ENCODE data around the gene SGCD. TPM values are rescaled to one million over a fixed set of nuclear protein-coding genes. Genes with fewer than 3 reads are reported as not detected.

SGCD gene
- total RNA-seq, 1 donor from 2014 or later = 0.51 TPM

DNA sequence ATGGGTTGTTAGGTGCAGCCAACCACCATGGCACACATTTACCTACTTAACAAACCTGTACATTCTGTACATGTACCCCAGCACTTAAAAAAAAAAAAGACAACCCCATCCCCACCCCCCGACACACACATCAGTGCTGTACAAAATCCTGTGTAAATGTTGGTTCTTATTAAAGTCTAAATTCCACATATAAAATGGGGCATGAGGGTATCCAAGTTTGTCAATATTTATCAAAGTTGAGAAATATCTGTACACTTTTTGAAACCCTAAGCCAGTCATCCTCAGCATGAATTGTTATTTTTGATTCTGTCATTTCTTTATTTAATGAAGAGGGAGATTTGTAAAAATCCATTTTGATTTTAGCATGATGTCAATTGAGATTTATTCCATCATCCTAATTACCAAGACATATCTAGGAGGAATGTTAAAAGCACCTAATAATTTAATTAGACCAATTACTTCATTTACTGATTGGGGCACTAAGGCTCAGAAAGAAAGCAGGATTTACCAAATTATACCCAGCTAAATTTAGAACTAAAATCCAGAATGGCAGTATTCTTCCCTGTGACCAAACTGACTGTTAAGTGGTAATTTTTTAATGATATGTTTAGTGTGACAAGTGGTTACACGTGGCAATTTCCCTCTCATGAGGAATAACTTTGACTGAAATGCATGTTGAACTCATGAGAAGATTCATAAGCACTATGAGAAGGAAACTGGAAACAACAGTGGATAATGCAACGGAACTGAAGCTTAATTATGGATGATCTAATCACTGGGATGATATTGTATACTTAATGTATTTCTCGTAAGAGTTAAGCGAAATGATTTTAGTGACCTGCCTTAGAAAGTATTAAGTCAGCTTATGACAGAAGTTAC is 195.9 kb downstream of the SGCD start:
- DNase-seq = no peak

DNA sequence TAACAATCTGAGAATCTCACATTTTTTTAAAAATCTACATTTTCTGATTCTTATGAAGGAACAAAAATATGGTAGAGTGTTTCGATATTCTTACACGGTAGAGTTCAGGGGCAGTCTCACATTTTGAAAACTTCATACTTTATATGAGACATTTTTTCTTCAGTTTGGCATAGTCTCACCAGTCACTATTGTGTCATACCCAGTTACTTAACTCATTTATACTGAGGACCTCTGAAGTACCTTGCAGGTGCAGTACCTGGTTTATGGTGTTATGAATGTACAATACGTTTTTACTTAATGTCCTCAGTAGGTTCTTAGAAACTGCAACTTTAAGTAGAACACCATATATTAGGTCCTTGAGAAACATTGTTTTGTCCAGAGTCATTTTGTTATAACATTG is 196.6 kb downstream of the SGCD start:
- no peak for DNase-seq

DNA sequence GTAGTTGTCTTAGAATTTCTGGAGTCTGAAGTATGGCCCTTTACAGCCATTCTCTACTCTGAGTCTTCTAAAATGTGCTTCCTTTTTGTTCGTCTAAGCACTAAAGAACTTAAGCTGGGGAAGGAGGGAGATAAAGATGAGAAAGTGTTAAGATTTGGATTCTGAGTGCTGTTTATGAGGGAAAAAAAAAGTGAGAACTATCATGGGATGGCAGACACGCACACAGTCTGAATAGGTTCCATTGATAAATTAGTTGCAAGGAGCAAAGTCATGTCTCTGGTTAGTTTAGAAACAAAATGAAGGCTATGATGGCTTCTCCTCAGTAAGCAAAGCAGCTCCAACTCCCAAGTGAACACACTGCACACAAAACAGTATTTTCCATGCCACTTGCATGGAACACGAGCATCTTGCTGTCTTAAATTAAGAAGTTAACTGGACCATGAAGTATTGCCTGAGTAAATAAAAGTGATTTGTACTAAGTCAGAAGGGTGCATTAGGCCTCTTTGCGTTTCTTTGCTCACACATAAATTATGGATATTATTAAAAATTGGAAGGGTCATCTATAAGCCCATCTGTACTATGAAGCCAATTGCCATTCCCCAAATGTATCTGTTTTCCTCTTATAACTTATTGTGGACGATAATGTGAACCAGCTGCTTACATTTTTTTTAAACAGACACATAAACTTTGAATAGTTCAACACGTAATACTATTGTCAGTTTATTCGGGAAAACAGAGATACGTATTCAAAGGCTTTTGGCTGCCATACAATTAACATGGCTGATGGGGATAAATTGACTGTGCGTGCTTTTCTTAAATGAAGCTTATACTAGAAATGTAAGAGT is 199.3 kb downstream of the SGCD start:
- no peak for DNase-seq

DNA sequence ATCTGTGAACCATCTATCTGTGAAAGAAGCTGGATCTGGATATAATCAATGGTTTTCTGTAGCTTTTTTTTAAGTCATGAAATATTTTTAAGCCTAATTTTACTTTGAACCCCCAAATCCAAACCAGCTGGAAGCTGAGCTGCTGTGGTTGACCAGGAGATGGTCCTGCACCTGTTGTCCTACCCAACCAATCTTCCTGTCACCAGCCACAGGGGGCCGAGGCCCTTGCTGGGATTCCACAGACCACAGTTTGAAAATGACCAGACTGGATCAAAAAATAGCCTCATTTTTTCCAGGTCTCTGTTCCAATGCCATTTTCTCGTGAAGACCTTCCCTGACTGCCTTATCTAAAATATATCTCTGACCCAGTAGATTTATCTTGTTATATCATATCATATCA is 200.6 kb downstream of the SGCD start:
- no peak for DNase-seq

DNA sequence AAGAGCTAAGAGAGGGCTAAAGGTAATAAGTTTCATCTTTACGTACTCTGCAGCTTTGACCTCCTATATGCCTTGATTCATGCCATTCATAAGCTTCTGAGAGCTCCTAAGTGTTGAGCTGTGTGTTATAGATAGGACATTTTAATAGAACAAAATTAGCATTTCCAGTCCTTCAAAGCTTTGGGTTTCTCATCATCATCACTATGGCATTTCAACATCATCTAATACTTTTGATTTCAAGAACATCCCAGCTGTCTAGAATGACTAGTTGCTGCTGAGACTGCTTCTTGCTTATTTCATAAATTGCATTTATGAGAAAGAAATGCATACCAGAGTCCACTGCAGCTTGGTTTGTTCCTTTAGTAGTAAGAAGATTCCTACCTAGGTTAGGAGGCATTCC is 201.7 kb downstream of the SGCD start:
- no peak for DNase-seq

DNA sequence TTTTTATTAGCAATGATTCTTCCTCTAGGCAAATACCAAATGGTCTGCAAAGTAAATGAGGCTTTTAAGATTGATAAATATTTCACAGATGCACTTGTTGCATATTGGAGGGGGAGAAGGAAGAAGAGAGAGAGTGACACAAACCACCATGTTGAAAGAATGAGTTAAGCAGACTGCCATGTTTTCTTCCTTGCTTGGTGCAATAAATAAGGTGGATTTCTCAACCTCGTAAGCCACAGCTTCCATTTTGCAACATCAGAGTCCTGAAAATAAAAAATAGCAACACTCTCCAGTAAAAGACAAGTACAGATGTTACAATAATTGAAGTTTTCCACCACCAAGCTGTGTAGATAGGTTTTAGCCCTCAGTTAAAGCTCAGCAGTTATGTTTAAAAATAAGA is 202.9 kb downstream of the SGCD start:
- DNase-seq = no peak

DNA sequence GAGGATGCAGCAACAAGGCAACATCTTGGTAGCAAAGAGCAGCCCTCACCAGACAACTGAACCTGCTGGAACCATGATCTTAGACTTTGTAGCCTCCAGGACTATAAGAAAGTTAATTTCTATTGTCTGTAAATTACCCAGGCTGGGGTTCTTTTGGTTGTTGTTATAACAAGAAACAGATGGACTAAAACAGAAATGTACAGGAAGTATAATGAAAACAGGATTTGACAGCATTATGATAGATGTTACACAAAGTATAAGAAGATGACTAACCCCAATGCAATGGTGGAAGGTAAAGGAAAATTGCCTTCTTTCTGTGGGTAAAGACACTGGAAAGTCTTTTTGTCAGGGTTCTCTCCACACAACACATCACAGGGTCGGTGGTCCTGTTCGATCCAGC is 204.2 kb downstream of the SGCD start:
- DNase-seq = no peak

DNA sequence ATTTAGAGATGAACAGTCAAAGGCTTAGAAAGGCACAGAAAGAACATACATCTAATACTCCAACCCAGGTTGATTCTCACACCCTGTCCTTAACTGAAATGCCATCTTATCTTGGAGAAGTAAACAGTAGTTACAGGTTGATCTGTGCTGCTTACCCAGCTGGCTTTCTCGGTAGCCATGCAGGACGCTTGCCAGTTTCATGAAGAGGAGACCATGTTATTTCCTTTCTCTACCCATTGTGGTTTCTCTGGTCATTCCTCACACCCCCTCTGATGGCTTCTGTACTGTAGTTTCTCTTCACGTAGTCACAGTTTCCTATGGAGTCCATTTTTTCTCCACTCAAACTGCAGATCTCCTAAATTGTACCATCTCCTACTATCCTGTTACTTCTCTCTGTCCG is 206.0 kb downstream of the SGCD start:
- no peak for DNase-seq

DNA sequence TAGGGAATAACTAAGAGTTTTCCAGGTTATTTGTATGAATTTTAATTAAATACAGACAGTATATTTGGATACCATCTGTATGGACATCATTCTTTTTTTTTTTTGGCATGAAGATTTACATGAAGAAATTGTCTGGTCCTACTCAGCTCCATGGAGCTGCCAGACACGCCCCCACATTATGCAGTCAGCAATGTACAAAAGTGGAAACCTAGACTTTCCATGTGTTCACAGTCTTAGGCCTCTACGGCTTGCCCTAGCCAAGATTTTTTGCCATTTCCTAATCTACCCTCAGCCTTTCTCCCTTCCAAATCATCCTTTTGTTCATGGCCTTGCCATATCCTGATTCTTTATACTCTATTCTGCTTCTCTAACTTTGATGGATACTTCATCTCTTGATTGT is 207.1 kb downstream of the SGCD start:
- no peak for DNase-seq

DNA sequence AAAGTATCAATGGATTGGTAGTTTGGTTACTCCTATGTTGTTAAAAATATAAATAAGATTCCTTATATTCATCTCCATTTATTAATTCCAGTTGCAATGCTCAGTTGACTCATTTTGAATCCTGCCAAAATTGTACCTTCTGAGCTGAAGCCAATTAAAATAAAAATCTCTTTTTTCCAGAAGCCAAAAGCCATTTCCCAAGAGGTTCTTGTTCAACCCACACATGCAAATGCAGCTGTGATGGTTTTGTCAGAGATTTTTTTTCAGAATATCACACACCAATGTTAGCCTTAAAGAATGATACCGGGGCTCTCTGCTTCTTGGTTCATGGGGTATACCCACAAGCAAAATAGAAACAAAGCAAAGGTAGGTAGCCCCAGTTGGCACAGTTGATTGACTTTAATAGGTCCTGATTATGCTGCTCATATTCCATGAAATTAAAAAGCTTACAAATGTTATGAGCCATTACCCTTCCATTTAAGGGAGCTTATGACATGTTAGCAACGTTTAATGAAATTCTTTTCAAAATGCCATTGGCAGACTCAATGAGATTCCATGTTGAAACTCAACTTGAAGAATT is 208.0 kb downstream of the SGCD start:
- no peak for DNase-seq

DNA sequence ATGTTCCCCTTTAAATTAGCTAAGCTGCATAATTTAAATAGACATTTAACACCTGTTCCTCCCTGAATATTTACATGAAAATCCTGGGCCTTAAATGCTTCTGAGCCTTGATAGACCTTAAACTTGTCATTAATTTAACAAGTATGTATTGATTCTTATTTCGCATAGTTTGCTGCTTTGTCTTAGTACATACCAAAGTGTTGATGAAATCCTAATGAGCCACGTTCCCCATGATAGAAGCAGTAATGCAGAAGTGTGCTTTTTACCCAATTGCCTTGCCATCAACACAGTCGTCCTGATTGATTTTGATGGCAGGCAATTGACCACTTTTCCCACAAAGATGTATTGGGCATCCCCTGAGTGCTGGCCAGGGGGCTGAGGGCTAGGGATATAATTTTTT is 213.5 kb downstream of the SGCD start:
- DNase-seq = no peak

DNA sequence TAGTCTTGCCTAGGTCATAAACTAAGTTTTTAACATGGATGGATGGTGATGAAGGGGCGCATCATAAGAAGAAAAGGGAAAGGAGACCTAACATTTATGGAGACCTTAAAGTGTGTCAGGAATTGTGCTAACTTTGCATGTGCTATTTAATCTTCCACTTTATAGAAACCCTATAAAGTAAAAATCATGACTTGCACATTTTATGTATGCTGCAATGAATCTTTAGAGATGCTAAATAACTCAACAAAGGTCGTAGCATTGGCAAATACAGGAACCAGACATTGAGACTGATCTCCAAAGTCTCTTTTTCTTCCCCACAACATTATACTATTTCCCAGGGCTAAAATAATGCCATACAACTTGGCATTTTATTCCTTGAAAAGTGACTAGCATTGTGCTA is 214.6 kb downstream of the SGCD start:
- no peak for DNase-seq

DNA sequence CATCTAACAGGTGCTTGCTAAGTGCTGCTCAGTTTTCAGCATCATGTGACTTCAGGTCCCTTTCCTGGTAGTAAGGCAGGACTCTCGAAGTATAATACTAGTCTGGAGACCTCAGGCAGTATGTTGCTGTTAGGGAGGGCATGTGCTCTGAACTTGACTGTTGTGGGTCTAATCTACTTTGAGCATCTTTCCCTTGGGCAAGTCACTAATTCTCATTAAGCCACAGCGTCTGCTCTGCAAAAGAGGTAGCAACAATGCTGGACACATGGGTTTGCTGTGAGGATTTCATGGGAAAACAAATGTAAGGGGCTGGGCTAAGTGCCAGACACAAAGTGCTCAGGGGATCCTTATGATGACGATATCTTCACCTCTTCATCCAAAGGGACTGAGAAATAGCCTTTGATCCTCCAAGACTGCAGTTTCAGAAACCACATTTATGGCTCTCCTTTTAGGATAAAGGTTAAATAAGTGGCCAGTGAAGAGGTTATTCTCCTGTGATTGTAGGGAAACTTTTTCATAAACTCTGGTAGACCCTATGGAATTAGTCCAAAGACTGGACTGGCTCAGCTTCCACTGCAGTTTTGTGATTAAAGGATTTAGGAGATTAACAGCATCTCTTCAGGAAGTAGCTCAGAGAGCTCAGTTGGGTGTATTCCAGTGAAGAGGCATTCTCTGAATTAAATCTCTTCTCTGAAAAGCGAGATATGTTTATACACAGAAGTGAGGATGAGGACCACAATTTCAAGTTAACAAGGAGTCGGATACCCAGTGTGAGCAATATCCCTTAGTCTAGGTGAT is 216.6 kb downstream of the SGCD start:
- no peak for DNase-seq

DNA sequence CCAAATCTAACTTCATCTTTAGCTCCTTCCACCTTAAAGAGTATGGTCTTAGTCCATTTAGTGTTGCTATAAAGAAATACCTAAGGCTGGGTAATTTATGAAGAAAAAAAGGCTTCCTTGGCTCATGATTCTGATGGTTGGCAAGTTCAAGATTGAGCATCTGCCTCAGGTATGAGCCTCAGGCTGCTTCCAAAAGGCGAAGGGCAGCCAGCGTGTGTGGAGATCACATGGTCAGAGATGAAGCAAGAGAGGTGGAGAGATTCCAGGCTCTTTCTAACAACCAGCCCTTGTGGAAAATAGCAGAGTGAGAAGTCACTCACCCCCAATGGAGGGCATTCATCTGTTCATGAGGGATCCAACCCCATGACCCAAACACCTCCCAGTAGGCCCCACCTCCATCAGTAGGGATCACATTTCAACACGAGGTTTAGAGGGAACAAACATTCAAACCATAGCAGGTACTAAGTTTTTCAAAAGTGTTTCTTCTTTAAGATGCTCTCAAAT is 225.9 kb downstream of the SGCD start:
- no peak for DNase-seq

DNA sequence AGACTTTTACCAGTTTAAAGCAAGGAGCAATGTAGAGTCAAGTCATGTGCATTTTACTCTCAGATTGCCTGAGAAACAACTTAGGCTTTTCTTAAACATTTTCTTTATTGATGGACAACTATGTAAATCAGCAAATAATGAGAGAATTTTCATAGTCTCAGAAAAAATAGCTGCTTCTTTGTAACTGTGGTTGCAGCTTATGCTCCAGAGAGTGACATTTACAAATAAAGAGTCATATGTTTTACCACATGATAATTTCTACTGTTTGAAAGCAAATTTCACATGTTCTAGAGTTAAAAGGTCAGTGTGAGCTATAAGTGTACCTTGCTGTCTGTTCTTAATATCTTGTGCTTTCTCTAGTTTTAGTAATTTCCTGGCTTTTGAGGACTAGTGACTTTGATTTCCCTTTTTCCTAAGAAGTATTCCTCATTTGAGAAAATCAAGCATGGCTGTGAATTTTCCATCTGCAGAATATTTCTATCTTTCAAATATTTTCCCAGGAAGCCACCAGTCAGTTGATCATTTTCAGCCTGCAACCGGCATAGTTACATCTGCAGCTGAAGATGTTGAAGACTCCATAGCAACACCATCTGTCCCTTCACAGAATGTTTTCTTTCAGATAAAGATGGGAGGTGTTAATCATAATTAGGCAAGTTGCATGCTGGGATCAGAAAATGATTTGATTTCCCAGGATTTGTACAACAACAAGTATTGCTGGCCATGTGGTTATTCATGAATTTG is 229.9 kb downstream of the SGCD start:
- no peak for DNase-seq

DNA sequence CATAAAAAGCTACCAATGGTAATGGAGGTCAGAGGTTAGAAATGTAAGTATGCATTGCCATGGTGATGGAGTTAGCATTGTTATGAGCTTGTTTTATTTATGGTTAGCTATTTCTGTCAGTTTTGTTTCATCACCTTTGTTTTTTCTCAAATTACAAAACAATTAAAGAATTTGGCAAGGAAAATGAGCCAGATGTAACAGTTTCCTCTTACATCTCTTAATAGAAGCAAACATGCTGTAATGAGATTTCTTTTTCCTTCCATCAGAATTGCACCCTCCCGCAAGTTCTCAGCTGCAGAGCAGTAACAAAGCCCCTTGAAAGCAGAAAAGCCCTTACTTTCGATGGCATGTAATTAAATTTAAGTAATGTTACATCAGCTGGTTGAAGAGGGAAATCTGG is 233.0 kb downstream of the SGCD start:
- no peak for DNase-seq

DNA sequence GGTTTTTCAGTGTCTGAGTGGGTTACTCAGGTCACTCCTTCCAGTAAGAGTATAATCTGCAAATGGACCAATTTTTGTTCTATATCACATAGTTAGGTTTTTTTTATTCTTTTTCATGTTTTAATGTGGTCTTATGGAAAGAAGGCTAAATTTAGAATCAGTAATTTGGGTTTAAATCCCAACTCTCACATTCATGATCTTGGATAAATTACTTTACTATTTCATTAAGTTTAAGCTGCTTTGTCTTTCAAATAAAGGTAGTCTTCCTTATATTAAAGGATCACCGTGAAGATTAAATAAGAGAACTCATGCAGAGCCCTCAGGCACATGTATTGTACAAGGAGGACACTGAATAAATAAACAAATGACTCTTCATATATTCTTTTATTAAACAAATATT is 234.7 kb downstream of the SGCD start:
- no peak for DNase-seq

DNA sequence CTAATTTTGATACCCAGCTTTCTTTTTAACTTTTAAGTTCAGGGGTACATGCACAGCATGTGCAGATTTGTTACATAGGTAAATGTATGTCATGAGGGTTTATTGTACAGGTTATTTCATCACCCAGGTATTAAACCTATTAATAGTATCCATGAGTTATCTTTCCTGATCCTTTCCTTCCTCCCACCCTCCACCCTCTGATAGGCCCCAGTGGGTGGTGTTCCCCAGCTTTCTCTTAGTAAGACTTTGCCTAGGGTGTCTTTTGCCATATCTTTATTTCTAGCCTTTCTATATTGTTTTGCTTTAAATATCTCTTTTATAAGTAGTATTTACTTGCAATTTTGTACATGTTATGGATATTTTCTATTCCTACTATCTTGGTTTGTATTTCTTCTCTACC is 243.7 kb downstream of the SGCD start:
- no peak for DNase-seq

DNA sequence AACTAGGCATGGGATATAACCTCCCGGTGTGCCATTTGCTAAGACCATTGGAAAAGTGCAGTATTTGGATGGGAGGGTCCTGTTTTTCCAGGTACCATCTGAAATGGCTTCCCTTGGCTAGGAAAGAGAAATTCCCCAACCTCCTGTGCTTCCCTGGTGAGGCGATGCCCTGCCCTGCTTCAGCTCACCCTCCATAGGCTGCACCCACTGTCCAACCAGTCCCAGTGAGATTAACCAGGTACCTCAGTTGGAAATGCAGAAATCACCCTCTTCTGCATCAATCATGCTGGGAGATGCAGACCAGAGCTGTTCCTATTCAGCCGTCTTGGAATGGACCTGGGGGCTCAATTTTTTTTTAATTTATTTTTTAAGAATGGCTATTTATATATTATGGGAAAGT is 254.8 kb downstream of the SGCD start:
- DNase-seq = no peak

DNA sequence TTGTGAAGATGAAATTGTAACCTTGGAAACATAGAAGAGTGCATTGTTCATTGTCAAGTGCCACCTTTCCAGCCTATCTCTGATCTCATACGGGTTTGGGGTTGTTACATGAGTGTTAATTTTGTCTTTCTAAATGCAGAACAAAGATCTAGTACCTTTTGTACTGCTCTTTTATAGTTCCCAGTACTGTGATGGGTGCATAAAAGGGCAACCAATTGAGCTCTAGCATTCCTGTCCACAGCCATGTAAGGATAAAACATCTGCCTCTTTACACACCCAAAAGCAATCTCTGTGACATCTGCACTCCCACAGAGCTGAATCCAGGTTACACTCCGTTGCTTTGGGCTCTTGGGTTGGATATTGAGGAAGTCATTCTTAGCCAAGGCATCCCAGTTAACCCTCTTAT is 255.2 kb downstream of the SGCD start:
- no peak for DNase-seq

DNA sequence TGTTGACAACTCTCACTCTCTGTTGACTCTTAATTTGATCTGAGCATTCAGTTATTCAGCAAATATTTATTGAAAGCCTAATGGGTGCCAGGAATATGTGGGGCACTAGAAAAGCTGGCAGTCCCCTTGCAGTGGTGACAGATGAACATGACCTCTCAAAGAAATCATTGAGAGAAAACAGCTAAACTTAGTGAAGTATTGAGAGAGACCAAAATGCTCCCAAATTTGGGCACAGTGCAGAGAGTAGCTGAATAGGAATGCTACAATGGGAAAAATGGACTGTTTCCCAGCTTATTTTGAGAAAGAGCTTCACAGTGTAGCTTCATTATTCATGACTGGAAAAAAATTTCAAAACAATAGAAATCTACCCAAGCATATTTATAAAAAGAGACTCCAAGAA is 257.9 kb downstream of the SGCD start:
- DNase-seq = no peak

DNA sequence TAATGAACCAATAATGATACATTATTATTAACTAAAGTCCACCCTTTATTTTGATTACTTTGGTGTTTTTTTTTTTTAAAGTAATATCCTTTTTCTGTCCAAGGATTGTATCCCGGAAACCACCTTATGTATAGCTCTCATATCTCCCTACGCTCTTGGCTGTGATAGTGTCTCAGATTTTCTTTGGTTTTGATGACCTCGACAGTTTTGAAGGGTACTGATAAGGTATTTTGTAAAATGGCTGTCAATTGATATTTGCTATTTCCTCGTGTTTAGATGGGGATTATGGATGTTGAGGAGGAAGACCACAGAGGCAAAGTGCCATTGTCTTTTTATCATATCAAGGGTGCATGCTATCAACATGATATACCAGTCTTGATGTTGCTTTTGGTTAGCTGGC is 259.0 kb downstream of the SGCD start:
- no peak for DNase-seq
